ENCODE results near the gene RNF138.
"Not testable (repeated sequence)": the region's sequence is repeated elsewhere in the genome, so short reads cannot be mapped to it uniquely, and the experiment has no call there.

RNF138 gene

GRCh38 chr18:32091724-32092421, at the start of gene RNF138:
Gene RNF138 (plus strand): TSS chr18:32091874. CDS start chr18:32092777, 903 bp downstream.
- DNase-seq (ENCODE audit: low spot score), result peak; percentile 87

- DNase-seq (ENCODE audit: low spot score), result no peak
Measured at GRCh38 chr18:32042337-32042736, 49.3 kb upstream of the RNF138 start.

- no peak for DNase-seq (ENCODE audit: low spot score)
Measured at GRCh38 chr18:32048507-32049091, 43.1 kb upstream of the RNF138 start.

- no peak for DNase-seq (ENCODE audit: low spot score)
Measured at GRCh38 chr18:32049393-32050171, 42.1 kb upstream of the RNF138 start.

- DNase-seq (ENCODE audit: low spot score), result no peak
Measured at GRCh38 chr18:32056613-32057358, 34.9 kb upstream of the RNF138 start.

GRCh38 chr18:32057624-32058165, 34.0 kb upstream of the RNF138 start:
- no peak for DNase-seq (ENCODE audit: low spot score)

- DNase-seq (ENCODE audit: low spot score), result no peak
Measured at GRCh38 chr18:32060026-32060425, 31.6 kb upstream of the RNF138 start.

- DNase-seq (ENCODE audit: low spot score), result no peak
Measured at GRCh38 chr18:32067375-32068167, 24.1 kb upstream of the RNF138 start.

GRCh38 chr18:32072321-32072720, 19.4 kb upstream of the RNF138 start:
- no peak for DNase-seq (ENCODE audit: low spot score)

- DNase-seq (ENCODE audit: low spot score), result no peak
Measured at GRCh38 chr18:32074206-32074605, 17.5 kb upstream of the RNF138 start.

GRCh38 chr18:32078845-32079244, 12.8 kb upstream of the RNF138 start:
- no peak for DNase-seq (ENCODE audit: low spot score)

GRCh38 chr18:32081881-32082280, 9.8 kb upstream of the RNF138 start:
- DNase-seq (ENCODE audit: low spot score), result no peak

- no peak for DNase-seq (ENCODE audit: low spot score)
Measured at GRCh38 chr18:32083781-32084180, 7.9 kb upstream of the RNF138 start.

GRCh38 chr18:32086881-32087280, 4.8 kb upstream of the RNF138 start:
- no peak for DNase-seq (ENCODE audit: low spot score)

- not testable (repeated sequence) for DNase-seq (ENCODE audit: low spot score)
Measured at GRCh38 chr18:32090831-32091230, 843 bp upstream of the RNF138 start.

GRCh38 chr18:32091325-32091723, 350 bp upstream of the RNF138 start:
- no peak for DNase-seq (ENCODE audit: low spot score)

- peak; percentile 100 for DNase-seq (ENCODE audit: low spot score)
Measured at GRCh38 chr18:32092422-32093101, 888 bp downstream of the RNF138 start.

GRCh38 chr18:32093102-32093511, 1.4 kb downstream of the RNF138 start:
- DNase-seq (ENCODE audit: low spot score), result peak; percentile 79

- DNase-seq (ENCODE audit: low spot score), result no peak
Measured at GRCh38 chr18:32093523-32093922, 1.8 kb downstream of the RNF138 start.

GRCh38 chr18:32095192-32095899, 3.7 kb downstream of the RNF138 start:
- no peak for DNase-seq (ENCODE audit: low spot score)

All from AG08396 (cell line).